Smooth muscle cell (in vitro differentiated cells): ENCODE measurements around the gene PPA2. TPM values are rescaled to one million over a fixed set of nuclear protein-coding genes. Genes with fewer than 3 reads are reported as not detected.

ENCODE experiments used
- DNase-seq: peaks from one replicate; lab custom pipeline; 2025; ENCODE audit not compliant: unreplicated experiment; lab: John Stamatoyannopoulos, UW
- H2AFZ ChIP-seq: fragments of 200-600 bp; sonication (generic); 2 replicates; pipeline ENCODE4 v1.6.0; 2016; ENCODE audit warnings: antibody characterized with exemption, low read depth, mild to moderate bottlenecking
- H3F3A ChIP-seq: fragments of 200-600 bp; sonication (generic); 2 replicates; pipeline ENCODE4 v1.6.0; 2017; ENCODE audit warnings: antibody characterized with exemption, low read depth
- H3K27ac ChIP-seq: fragments of 200-600 bp; sonication (generic); 2 replicates; pipeline ENCODE4 v1.5.1; 2016; ENCODE audit warnings: low read depth, mild to moderate bottlenecking
- H3K27me3 ChIP-seq: fragments of 200-600 bp; sonication (generic); 2 replicates; pipeline ENCODE4 v1.6.1; 2016; ENCODE audit warnings: low read depth, mild to moderate bottlenecking
- H3K36me3 ChIP-seq: fragments of 200-600 bp; sonication (generic); 2 replicates; pipeline ENCODE4 v1.5.1; 2016; ENCODE audit warnings: low read depth
- H3K4me1 ChIP-seq: fragments of 200-600 bp; sonication (generic); 2 replicates; pipeline ENCODE4 v1.5.1; 2016; ENCODE audit warnings: low read depth
- H3K4me2 ChIP-seq: fragments of 200-600 bp; sonication (generic); 2 replicates; pipeline ENCODE4 v1.6.0; 2016; ENCODE audit warnings: mild to moderate bottlenecking
- H3K4me3 ChIP-seq: fragments of 200-600 bp; sonication (generic); 2 replicates; pipeline ENCODE4 v1.5.1; 2016; ENCODE audit warnings: mild to moderate bottlenecking
- H3K79me2 ChIP-seq: fragments of 200-600 bp; sonication (generic); 2 replicates; pipeline ENCODE4 v1.6.0; 2016; ENCODE audit warnings: low read depth, mild to moderate bottlenecking
- H3K9ac ChIP-seq: fragments of 200-600 bp; sonication (generic); 2 replicates; pipeline ENCODE4 v1.6.0; 2016; ENCODE audit warnings: low read depth
- H3K9me3 ChIP-seq: fragments of 200-600 bp; sonication (generic); replicated peaks from 2 replicates; pipeline ENCODE4 v1.5.1; 2016; ENCODE audit warnings: low read depth
- H4K20me1 ChIP-seq: fragments of 200-600 bp; sonication (generic); 2 replicates; pipeline ENCODE4 v1.6.0; 2016; ENCODE audit warnings: low read depth
- WGBS: methylation state at CpG from one replicate; pipeline ENCODE4 v1.1.7; 2016; ENCODE audit warnings: low lambda C conversion rate; 5-methylcytosine and 5-hydroxymethylcytosine counted together
- polyA plus RNA-seq: library from polyadenylated mRNA; unstranded; fragments of >200 nt; fragmentation: Nextera tagmentation; extraction: Ambion mirVana; gene quantifications from 2 replicates; pipeline ENCODE4 v1.2.1, GENCODE V29; 2016
- total RNA-seq: library from RNA; depleted of rRNA; stranded (reverse); fragments of >200 nt; gene quantifications from 2 replicates; pipeline ENCODE4 v1.2.3, GENCODE V29; 2014
- TF ChIP-seq, protein P1 (sequence below): fragments of 200-600 bp; sonication (generic); IDR thresholded peaks from 2 replicates; pipeline ENCODE4 v1.5.1; 2017; ENCODE audit warnings: borderline replicate concordance, mild to moderate bottlenecking, antibody characterized with exemption; ENCODE audit not compliant: insufficient read depth, poor library complexity, severe bottlenecking

The PPA2 gene
- total and polyA plus RNA-seq, 2 experiments from 2014 or later = 84.4 to 96.5 TPM

DNA sequence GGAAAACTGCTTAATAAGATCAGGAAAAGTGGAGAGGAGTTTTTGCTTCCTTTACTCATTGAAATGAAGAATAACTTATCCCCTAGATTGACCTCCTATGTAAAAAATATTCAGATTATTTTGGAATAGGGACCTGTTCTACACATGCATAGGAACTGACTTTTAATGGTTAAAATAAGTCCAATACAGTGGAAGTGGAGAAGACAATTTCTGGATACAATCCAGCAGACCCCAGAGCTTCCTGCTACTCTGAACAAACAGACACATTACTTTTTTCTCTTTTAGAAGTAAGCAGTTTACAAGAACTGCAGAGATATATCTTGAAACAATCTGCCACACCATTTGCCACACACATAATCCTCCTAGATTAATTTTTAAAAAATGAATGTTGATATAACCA lies 129.7 kb downstream of the PPA2 start:
- TF ChIP-seq, protein P1, sequence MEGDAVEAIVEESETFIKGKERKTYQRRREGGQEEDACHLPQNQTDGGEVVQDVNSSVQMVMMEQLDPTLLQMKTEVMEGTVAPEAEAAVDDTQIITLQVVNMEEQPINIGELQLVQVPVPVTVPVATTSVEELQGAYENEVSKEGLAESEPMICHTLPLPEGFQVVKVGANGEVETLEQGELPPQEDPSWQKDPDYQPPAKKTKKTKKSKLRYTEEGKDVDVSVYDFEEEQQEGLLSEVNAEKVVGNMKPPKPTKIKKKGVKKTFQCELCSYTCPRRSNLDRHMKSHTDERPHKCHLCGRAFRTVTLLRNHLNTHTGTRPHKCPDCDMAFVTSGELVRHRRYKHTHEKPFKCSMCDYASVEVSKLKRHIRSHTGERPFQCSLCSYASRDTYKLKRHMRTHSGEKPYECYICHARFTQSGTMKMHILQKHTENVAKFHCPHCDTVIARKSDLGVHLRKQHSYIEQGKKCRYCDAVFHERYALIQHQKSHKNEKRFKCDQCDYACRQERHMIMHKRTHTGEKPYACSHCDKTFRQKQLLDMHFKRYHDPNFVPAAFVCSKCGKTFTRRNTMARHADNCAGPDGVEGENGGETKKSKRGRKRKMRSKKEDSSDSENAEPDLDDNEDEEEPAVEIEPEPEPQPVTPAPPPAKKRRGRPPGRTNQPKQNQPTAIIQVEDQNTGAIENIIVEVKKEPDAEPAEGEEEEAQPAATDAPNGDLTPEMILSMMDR = no peak
- H3K9me3 ChIP-seq = no peaks in the 10 kb centered on the region
- H2AFZ ChIP-seq = no peak overlapping the region
- no peaks in the 10 kb centered on the region for H4K20me1 ChIP-seq
- H3K4me1 ChIP-seq = no peaks in the 10 kb centered on the region
- DNase-seq = no peak
- no peaks in the 10 kb centered on the region for H3K36me3 ChIP-seq
- H3K27me3 ChIP-seq = no peaks in the 10 kb centered on the region
- no peak overlapping the region for H3K9ac ChIP-seq
- no peak overlapping the region for H3K4me2 ChIP-seq
- no peaks in the 10 kb centered on the region for H3F3A ChIP-seq
- H3K27ac ChIP-seq = no peak overlapping the region
- no peaks in the 10 kb centered on the region for H3K79me2 ChIP-seq
- no peak overlapping the region for H3K4me3 ChIP-seq

GRCh38 chr4:105343146-105343931 lies 130.5 kb downstream of the PPA2 start:
- H3K4me1 ChIP-seq = no peaks in the 10 kb centered on the region
- no peaks in the 10 kb centered on the region for H3K9me3 ChIP-seq
- WGBS = 70% methylated on average over 8 of the region's 8 CpGs
- H3K27me3 ChIP-seq = no peaks in the 10 kb centered on the region
- H3K4me2 ChIP-seq = no peak overlapping the region
- DNase-seq = no peak
- H3K36me3 ChIP-seq = no peaks in the 10 kb centered on the region
- H2AFZ ChIP-seq = no peak overlapping the region
- no peaks in the 10 kb centered on the region for H4K20me1 ChIP-seq
- no peak overlapping the region for H3K9ac ChIP-seq
- no peak overlapping the region for H3K4me3 ChIP-seq
- H3K79me2 ChIP-seq = no peaks in the 10 kb centered on the region
- TF ChIP-seq, protein P1 = no peak
- no peak overlapping the region for H3K27ac ChIP-seq
- H3F3A ChIP-seq = no peaks in the 10 kb centered on the region

DNA sequence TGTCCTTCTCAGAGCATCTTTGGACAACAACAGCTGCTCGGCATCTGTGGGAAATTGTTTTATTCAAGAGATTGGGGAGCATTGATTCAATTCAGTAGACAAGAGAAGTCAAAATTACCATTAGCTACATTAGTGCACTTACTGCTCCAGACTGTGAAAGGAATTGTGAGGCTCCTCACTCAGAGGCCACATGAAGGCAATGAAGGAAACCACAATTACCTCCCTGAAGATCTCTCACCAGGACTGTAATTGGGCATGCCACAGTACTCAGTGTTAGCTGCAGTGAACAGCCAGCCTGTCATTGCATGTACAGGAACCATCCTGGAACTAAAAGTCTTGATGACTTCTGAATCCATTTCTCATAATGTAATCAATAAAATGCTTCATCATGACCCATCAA lies 144.8 kb downstream of the PPA2 start:
- no peaks in the 10 kb centered on the region for H4K20me1 ChIP-seq
- H3K27me3 ChIP-seq = no peaks in the 10 kb centered on the region
- no peaks in the 10 kb centered on the region for H3K79me2 ChIP-seq
- H2AFZ ChIP-seq = no peak overlapping the region
- H3K4me3 ChIP-seq = no peak overlapping the region
- no peaks in the 10 kb centered on the region for H3K4me1 ChIP-seq
- TF ChIP-seq, protein P1 = no peak
- H3K4me2 ChIP-seq = no peak overlapping the region
- no peak for DNase-seq
- H3K9me3 ChIP-seq = no peaks in the 10 kb centered on the region
- H3K36me3 ChIP-seq = no peaks in the 10 kb centered on the region
- no peaks in the 10 kb centered on the region for H3F3A ChIP-seq
- 95% methylated on average over 1 of the region's 1 CpG for WGBS
- no peak overlapping the region for H3K27ac ChIP-seq
- no peak overlapping the region for H3K9ac ChIP-seq

DNA sequence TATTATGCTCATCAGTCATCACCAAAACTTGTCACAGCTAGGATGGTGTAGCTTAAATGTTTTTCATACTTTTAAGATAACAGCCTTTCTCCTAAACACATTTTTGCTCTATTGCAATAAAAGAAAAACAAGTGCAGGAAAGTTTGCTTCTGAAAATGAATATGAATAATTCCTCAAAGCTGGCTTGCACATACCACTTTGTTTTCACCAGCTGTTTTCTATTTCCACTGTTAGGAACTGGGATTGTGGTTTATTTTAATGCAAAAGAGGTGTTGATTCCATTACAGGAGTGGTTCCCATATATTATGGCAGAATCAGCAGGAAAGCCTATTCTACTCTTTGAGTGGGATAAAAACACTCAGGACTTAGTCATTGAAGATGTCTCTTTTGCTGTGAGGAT lies 145.9 kb downstream of the PPA2 start:
- no peak for DNase-seq
- Histone ChIP-seq H2AFZ (no peak overlapping the region), H3F3A (no peaks in the 10 kb centered on the region), H3K27ac (no peak overlapping the region), H3K79me2 (no peaks in the 10 kb centered on the region), H3K9ac (no peak overlapping the region), H3K4me3 (no peak overlapping the region), H3K4me2 (no peak overlapping the region), H3K36me3 (no peaks in the 10 kb centered on the region), H4K20me1 (no peaks in the 10 kb centered on the region), H3K27me3 (no peaks in the 10 kb centered on the region), H3K9me3 (no peaks in the 10 kb centered on the region), H3K4me1 (no peaks in the 10 kb centered on the region)
- TF ChIP-seq, protein P1 = no peak
